NCI-H2107 treated with DMSO at 0.1 percent for 48 hours (cell line): ENCODE results near the gene RPS2.
A peak's percentile ranks its signal among the peaks of the same experiment; 100 is the strongest.
"Not testable (repeated sequence)": the region's sequence is repeated elsewhere in the genome, so short reads cannot be mapped to it uniquely, and the experiment has no call there.

Source experiments
- DNase-seq: peaks from one replicate; lab custom pipeline; 2025; ENCODE audit not compliant: unreplicated experiment; lab: John Stamatoyannopoulos, UW

The RPS2 gene

DNA sequence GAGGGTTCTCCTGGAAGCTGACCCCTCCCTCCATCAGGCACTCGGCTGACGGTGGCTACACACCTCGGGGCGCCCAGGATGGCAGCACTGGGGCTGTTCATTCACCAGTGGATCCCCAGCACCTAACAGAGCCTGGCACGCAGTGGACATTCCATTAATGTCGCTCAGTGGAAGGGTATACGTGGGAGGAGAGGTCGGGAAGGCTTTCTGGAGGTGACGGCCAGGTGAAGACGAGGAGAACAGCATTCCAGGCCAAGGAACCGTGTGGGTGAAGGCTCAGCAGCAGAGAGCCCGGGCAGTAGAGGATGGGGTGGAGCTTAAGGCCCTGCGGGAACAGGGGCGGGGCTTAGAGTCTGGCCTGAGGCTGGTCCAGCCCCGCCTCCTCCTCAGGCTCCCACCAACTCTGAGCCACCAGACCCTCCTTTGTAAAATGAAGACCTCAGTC lies 43.9 kb downstream of the RPS2 start:
- no peak for DNase-seq

DNA sequence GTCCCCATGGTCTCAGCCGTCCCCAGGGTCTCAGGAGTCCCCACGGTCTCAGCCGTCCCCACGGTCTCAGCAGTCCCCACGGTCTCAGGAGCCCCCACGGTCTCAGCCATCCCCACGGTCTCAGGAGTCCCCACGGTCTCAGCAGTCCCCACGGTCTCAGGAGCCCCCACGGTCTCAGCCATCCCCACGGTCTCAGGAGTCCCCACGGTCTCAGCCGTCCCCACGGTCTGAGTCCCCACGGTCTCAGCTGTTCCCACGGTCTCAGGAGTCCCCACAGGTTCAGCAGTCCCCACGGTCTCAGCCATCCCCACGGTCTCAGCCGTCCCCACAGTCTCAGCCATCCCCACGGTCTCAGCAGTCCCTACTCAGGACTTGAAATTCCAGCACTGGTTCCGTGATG lies 44.5 kb downstream of the RPS2 start:
- not testable (repeated sequence) for DNase-seq

DNA sequence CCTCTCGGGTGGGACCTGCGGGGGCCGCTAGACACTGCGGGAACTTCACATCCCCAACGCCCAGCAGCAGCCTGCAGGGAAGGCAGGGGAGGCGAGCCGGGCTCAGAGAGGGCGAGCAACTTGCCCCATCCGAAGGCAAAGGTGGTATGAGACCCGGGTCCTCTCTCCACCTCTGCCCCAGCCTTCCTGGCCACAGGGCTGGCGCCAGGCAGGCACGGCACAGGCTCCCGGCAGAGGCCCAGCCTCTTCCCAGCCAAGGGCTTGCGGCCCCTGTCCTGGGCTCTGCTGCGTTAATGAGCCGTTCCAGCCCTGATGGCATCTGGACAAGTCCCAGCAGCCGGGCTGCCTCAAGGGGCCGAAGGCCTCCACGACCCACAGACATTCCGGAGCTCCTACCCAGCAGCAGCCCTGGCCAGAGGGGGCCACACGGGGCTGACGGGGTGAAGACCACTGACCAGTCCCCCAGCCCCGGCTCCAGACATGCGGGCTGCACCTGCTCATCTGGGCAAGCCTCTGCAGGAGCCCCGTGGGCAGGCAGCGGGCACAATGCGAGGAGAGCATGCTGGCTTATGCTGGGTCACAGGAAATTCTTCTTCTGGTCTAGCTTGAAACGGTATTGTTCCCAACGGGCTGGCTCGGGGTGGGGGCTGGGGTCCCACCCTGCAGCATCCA lies 45.2 kb downstream of the RPS2 start:
- DNase-seq: no peak

DNA sequence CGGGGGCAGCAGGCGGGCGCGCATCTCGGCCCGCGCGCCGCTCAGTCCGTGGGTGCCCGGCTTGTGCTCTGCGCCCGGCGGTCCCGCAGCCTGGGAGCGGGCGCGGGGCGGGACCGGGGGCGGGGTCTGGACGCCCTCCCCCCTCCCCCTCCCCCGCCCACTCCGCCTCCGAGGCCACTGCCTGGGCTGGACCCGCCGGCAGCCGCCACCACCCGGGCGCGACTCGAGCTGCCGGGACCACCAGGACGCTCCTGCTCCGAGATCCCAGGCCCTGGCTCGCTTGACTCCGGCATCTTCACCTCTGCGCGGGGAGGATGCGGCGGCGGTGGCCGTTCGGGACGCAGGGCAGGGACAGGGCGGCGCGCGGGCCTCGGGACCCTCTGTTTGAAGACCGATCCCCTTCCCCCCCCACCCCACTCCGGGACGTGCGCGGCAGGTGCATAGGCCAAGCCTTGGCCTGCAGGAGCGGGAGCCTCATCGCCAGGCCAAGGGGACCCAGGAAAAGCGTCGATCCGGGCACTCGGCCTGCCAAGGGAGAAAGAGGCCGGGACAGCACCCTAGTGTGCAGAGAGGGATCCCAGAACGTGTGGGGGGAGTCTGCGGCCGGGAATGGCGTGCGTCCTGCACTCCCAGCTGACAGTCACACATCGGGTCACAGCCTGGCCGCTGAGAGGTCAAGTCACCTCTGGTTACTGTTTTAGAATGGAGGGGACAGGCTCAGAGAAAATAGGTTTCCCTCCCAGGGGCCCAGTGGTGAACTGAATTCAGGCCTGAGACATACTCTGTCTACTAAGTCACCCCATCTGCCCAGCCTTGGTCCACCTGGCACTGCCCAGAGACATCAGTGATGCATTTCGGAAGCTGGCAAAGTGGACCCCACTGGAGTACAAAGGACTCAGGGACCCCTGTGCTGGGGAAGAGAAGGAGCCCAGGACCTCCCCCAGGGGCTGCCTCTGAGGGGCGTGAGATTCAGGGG lies 46.0 kb downstream of the RPS2 start, which contains the start of gene HS3ST6:
TSS of gene HS3ST6 (minus strand) at position 65 of the 976 bp plus-strand sequence. CDS start 92 bp downstream, outside the sequence.
- no peak for DNase-seq

DNA sequence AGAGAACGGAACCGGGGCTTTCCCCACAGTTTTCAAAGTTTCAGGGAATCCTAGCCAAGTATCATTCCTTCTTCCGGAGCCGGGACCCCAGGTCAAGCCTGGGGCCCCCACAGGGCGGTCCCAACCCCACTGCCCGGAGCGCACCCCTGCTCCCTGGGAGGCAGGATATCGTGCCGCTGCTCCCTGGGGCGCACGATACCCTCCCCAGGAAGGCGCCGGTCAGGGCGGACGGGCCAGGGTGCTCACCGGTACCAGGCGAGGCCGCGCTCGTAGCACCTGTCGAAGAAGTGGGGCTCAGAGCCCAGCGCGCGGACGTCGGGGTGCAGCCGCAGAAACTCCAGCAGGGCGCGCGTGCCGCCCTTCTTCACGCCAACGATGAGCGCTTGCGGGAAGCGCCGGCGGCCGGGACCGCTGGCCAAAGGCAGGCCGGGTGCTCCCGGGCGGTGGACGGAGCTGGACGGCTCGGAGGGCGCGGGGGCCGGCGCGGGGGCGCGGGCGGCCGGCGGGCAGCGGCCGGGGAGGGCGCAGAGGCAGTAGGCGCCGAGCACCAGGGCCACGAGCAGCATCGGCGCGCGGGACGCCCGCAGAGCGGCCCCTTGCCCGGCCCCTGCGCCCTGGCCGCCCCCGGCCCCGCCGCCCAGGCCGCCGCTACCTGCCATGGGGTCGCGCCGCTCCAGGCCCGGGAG lies 46.8 kb downstream of the RPS2 start:
- no peak for DNase-seq

DNA sequence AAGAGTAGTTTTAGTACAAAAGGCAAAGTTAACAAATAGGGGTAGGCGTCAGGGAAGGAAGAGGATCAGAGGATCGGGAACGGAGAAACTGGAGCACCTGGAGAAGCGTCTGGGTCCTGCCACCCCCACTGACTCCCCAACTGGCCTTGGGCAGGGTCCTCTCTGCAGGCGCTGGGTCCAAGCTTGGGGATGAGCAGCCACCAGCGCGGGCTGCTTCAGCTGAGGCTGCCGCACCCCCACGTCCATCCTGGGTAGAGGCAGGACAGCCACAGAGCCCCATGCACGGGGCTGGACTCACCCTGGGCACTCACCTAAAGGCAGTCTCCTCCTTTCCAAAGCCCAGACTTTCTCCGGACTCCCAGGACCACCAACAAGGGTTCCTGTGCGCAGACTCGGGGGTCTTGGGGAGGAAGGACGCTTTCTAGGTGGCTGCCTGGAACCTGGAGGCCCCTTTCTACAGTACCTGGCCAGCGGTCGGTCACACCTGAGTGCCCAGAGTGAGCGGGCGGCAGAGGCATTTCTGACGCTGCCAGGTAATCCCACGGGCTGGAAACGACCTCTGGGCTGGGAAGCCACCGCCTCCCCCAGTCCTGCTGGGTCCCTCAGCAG lies 47.5 kb downstream of the RPS2 start:
- no peak for DNase-seq

DNA sequence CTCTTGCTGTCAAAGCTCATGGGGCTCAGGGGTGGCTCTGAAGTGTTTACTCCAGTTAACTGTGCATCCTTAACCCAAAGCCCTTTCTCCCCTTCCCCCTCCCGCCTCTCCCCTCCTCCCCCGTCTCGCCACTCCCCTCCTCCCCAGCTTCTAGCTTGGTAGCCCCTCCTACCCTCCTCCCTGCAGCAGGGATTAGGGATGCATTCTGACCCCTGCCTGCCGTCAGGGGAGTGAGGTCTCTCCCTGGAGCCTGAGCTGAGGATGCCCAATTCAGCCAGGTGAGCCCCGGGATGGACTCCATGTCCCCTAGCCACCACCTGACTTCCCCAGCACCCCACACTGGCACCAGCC lies 48.0 kb downstream of the RPS2 start:
- no peak for DNase-seq

DNA sequence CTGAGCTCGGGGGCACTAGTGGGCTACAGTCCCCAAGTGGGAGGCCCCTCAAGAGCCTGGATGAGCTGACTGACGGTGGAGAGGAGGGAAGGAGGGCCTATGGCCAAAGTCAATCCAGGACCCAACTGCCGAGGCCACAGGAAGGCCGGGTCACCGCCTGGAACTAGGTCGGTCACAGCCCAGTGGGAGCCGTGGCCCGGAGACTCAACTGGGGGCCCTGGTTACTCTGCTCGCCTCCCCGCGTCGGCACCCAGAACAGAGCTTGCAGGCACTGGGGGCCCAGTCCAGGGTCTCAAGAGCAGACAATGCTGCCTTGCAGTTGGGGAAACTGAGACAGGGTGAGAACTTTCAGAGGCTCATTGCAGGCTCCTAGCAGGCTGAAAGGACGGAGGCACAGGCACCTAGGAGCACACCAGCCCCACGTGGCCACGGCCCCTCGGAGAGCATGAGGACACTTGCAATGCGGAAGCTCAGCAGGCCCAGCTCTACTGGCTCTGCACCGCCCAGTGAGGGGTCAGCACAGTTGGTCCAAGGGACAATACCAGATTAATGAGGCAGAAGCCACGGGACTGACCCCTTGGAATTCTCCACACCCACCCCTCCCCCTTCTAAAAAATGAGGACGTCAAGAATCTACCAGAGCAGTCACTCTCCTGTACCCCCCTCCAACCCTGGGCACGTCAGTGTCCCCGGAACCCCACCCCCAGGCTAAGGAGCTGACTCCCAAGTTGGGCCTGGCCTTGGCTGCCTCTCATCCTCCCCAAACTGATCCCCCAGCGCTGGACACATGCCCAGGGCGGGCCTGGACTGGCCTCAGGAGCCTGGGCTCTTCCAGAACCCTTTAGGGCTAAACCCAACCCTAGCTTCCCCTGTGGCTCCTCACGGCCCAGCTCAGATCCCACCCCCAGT lies 48.6 kb downstream of the RPS2 start:
- DNase-seq: no peak

DNA sequence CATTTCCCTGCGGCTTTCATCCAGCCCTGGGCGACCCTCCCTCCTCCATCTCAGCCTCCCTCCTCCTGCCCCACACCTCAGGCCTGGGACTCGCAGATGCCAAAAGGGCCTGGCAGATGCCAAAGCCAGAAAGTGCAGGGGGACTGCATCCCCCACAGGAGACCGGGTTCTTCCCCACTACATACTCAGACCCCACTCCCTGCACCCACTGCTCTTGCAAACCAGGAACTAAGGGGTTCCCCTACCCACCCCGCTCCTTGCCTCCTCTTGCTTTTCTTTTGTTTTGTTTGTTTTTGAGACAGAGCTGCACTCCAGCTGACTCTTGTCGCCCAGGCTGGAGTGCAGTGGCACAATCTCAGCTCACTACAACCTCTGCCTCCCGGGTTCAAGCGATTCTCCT lies 49.6 kb downstream of the RPS2 start:
- DNase-seq: no peak

DNA sequence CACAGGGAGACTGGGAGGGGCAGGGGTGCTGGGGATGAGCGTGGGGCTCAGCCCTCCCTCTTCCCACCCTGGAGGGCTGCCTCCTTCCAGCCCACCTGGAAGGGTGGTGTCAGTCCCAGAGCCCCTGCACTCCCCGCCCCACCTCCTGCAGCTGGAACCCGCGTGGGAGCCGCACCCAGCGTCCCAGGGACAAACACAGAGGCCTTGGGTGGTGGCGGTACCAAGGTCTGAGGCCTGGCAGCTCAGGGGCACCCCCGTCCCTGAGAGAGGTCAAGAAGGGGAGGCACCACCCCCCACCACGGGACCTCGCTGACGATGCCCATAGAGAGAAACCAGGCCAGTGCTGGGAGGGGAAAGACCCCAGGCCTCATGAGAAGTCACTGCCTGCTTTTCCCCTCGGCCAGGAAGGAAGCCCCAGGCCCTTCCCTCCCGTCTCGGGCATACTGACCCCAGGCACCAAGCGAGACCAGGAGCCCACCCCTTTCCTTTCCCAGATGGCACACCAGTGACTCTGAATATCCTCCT lies 50.5 kb downstream of the RPS2 start:
- DNase-seq: no peak

DNA sequence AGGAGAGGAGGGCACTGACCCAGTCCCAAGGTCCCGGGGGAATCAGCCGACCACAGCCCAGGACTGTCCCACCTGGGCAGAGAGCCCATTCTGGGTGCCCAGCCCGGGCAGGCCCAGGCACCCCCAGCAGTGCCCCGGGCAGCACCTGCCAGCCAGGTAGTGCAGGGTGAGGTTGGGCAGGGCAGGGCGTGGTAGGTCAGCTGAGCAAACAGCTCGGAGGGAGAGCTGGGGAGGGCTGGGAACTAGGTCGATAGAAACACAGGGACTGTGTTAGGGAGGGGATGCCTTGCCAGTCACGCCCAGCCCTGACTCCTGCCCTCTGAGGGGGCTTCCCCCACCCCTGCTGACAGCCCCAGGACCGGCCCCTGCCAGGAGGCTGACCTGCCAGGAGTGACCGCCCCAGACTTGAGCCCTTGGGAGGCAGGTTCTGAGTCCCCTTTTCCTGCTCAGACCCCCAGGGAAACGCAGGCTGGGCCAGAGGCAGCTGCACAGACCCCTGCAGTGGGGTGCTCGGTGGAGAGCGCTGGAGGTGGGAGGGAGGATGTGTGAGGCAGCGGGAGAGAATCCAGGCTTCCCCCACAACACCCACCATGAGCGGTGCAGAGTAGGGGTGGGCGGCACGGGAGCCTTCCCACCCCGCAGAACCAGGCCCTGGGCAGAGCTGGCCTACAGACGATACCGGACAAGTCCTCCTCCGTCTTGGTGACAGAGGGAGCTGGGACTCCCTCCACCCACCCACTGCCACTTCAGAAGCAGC lies 51.1 kb downstream of the RPS2 start:
- peak; percentile 36 for DNase-seq

DNA sequence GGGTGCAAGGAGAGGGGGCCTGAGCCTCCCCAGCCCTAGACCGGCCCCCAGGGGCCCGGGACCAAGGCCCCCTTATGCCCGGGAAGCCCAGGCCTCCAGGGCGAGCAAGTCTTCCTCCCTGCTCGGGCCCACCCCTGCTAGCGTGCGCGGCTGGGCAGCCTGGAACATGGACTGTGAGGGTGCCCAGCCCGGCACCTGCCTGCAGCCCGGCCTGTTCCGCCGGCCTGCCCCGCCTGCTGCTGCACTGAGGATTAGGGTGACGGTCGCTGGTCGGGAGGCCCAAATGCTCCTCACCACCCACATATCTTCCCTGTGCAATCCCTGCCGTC lies 52.4 kb downstream of the RPS2 start:
- DNase-seq: no peak
